DND-41 (cell line): ENCODE results near the gene LRIG3.

Experiments used
- EZH2 ChIP-seq: IDR thresholded peaks from 3 replicates; pipeline ENCODE4 v1.6.1; 2012; ENCODE audit warnings: borderline replicate concordance, low read depth, mild to moderate bottlenecking, moderate library complexity, low read length, inconsistent platforms; ENCODE audit not compliant: severe bottlenecking
- TF ChIP-seq, protein P1 (sequence below): IDR thresholded peaks from 2 replicates; pipeline ENCODE4 v1.5.1; 2012; ENCODE audit warnings: borderline replicate concordance, low read length, moderate library complexity, mild to moderate bottlenecking; ENCODE audit not compliant: poor library complexity, severe bottlenecking; ENCODE audit errors: extremely low read depth

DNA sequence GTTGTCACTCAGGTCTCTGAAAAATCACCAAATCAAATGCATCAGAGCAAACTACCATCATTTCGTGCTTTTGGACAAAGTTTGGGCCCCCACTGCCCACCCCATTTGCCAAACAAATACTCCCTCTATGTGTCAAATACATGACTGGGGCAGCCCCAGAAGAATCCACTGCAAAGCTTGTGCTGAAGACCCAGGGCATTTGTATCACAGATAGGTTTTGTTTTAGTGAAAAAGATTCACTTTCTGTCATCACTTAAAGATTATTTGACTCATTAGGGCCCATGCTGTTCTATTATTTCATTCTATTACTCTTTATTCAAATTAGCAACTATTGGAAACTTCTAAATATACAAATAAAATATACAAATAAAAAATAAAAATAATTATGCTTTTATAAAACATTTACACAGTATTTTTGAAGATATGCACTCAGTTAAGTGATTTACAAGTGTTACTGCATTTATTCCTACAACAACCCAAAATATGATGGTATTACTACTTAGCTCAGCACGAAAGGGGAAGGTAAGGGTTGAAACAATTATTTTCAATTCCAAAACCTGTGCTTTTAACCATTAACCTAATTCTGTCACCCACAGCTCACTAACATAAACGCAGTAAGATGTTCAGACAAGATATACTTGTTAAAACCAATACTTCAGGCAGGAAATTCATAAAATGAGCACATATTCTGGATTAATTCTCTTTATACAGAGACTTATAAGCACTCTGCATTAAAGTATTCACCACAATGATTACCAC lies 36.5 kb downstream of the LRIG3 start:
- TF ChIP-seq, protein P1, sequence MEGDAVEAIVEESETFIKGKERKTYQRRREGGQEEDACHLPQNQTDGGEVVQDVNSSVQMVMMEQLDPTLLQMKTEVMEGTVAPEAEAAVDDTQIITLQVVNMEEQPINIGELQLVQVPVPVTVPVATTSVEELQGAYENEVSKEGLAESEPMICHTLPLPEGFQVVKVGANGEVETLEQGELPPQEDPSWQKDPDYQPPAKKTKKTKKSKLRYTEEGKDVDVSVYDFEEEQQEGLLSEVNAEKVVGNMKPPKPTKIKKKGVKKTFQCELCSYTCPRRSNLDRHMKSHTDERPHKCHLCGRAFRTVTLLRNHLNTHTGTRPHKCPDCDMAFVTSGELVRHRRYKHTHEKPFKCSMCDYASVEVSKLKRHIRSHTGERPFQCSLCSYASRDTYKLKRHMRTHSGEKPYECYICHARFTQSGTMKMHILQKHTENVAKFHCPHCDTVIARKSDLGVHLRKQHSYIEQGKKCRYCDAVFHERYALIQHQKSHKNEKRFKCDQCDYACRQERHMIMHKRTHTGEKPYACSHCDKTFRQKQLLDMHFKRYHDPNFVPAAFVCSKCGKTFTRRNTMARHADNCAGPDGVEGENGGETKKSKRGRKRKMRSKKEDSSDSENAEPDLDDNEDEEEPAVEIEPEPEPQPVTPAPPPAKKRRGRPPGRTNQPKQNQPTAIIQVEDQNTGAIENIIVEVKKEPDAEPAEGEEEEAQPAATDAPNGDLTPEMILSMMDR = no peak
- no peak for TF ChIP-seq EZH2
